Sigmoid colon (tissue), 3 donors: ENCODE results near the gene COL1A1.

Experiments used
- POLR2A ChIP-seq, 2 donors: fragments of 450-650 bp; IDR thresholded peaks; one replicate each; pipeline ENCODE4 v1.6.1; 2016; ENCODE audit warnings: antibody characterized with exemption in 2 of 2, mild to moderate bottlenecking in 2 of 2, moderate library complexity in 2 of 2
- TF ChIP-seq, protein P1 (sequence below), 4 experiments: fragments of 450-650 bp in 3 of 4; fragments of 200-600 bp in 1 of 4; IDR thresholded peaks; one replicate each; pipeline ENCODE4 v1.5.1; 2016 to 2019; ENCODE audit warnings: antibody characterized with exemption in 4 of 4, mild to moderate bottlenecking in 3 of 4, moderate library complexity in 2 of 4

DNA sequence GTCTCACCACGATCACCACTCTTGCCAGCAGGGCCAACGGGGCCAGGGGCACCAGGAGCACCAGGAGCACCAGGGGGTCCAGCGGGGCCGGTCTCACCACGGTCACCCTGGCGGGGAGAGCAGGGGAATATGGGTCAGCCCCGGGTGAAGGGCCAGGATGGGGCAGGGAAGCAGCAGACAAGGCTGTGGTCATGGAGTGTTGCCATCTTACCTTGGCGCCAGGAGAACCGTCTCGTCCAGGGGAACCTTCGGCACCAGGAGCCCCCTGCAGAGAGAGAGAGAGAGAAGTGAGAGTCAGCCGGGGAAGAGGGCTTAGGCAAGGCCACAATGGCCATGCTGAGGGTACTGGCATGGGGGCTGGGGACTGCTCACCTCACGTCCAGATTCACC lies 12.9 kb downstream of the COL1A1 start:
- TF ChIP-seq, protein P1, sequence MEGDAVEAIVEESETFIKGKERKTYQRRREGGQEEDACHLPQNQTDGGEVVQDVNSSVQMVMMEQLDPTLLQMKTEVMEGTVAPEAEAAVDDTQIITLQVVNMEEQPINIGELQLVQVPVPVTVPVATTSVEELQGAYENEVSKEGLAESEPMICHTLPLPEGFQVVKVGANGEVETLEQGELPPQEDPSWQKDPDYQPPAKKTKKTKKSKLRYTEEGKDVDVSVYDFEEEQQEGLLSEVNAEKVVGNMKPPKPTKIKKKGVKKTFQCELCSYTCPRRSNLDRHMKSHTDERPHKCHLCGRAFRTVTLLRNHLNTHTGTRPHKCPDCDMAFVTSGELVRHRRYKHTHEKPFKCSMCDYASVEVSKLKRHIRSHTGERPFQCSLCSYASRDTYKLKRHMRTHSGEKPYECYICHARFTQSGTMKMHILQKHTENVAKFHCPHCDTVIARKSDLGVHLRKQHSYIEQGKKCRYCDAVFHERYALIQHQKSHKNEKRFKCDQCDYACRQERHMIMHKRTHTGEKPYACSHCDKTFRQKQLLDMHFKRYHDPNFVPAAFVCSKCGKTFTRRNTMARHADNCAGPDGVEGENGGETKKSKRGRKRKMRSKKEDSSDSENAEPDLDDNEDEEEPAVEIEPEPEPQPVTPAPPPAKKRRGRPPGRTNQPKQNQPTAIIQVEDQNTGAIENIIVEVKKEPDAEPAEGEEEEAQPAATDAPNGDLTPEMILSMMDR (IDR thresholded peaks at IDR 0.05), result no peak
- TF ChIP-seq POLR2A (IDR thresholded peaks at IDR 0.05), result no peak
